EL (cell line): ENCODE data around the gene EDAR.

Source experiments
- DNase-seq: peaks from one replicate; pipeline ENCODE4 v3.0.0-alpha.2; 2016

EDAR gene

DNA sequence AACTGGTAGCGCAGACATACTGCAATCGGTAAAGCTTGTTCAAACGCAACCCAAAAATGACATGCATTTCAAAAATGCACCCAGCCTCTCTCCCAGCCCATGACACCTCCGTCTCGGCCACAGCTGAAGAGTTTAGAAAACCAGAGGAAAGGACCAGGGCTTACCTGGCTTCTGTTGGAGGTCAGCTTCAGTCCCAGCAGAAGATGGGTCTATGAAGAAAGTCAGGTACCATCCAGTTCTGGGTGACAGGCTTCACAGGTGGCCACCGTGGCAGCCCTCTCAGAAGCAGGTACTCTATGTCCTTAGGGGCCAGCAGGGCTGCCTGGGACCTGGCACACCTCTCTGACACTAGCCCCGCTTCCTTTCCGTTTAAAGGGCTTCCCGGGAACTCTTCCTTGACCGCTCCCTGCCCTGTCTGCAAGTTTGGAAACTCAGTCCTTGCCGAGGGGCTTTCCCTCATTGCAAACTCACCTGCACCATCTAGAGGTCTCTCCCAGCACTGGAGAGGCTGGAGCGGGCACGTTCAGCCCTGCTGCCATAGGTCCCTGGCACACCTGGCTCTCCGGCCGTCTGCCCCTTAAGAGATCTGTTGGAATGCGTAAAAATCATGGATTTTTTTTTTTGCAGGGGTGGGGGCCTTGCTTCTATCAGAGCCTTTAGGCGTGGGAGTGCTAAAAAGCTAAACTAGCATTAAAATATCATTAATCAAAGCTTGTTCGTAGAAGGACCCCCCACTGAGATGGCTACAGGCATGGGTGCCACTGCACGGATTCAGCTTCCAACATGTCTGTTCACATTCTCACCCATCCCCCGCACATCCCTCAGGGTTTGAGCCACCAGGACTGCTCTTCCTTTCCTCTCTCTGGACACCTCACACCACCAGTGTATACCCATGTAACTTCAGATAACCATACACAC is at the start of gene EDAR:
Gene EDAR (minus strand): TSS at position 425 of the 918 bp plus-strand sequence. CDS start 58,206 bp downstream, outside the sequence.
- DNase-seq, result peak; percentile 24

GRCh38 chr2:109033171-109033570 is 44.2 kb upstream of the EDAR start:
- DNase-seq, result no peak

GRCh38 chr2:109032229-109032820 is 43.3 kb upstream of the EDAR start:
- DNase-seq, result no peak

DNA sequence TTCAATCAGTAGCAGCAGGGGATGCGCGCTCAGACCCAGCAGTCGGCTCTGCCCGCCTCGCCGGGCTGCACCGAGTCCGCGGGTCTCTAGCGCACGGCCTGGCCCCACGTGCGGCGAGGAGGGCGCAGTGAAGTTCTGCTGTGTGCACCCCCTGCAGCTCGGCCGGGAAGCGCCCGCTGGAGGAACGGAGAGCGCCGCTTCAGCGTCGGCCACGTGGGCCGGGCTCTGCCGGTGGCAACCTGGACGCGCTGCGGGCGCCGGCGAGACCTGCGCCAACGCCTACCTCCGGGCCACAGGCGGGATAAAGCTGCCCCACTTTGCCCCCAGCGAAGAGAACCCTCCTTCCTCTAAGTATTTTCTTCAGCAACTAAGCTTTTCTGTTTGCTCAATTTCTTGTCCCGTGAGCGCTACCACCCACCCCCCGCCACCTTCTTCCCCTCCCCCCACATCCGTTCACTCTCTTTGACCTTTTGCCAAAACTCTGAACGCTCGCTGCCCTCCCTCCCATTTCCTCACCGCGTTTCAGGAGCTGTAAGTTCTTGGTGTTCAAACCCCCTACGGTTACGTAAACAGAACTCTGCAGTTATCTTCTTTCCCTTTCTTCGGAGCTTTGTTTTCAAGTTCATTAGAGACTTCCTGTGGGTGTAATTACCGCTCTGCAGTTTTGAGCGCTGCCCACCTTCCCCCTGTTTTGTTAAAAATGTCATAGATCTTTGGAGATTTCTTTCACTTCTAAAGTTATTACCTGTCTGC is 42.6 kb upstream of the EDAR start:
- peak; percentile 13 for DNase-seq

GRCh38 chr2:109030870-109031475 is 42.0 kb upstream of the EDAR start:
- no peak for DNase-seq

DNA sequence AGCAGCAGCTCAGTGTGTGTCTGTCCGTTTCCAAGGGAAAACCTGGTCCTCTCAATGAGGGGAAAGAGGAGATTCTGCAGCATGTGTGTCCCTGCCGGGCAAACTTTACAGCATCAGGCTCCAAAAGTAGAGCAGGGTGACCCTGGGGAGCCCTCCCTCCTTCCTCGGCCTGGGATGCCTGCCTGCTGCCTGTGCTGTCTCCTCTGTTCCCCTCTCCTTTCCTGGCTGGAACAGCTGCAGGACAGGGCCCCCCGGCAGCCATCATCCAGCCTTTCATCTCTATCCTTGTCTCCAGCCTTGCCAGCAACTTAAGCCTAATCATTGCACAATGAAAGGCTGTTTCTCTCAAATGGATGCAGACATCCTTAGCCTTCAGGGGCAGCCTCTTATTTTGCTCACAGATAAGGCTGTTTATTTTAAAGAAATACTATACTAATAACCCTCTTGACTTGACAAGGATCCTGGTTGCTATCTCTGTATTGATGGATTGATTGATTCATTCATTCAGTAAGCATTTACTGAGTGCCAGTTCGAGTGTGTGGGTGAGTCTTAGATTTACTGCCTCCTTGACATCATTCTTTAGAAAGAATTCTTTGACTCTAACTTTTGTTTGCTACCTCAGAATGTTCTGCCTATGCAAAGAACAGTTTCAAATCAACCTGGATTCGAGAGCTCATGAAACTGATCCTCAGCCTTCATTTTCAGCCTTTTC is 40.6 kb upstream of the EDAR start:
- DNase-seq, result no peak

DNA sequence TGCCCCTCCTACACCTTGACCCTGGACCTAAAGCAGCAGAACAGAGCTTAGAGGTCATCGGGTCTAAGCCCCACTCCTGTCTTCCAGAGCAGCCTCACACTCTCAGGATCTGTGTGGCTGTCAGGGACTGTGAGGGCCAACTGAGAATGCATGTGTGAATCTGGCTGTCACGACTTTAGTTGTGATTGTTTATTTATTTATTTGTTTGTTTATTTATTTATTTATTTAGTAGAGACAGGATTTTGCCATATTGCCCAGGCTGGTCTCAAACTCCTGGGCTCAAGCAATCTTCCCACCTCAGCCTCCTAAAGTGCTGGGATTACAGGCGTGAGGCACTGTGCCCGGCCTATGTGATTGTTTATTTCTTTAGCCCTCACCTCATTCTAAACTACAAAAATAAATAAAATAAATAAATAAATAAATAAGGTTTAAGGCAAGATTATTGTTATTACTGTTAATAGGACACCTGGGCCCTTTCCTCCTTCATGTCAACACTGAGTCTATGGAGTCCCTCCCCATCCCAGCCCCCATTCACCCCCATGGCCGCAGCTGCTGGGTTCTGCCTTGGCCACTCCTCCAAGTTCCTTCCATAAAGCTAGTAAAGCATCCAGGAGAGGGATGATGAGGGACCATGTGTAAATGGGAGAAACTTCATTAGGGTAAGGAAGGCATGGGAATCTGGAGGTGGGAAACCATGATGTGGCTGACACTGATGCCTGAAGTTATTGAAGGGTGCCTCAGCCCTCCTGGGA is 39.9 kb upstream of the EDAR start:
- no peak for DNase-seq

DNA sequence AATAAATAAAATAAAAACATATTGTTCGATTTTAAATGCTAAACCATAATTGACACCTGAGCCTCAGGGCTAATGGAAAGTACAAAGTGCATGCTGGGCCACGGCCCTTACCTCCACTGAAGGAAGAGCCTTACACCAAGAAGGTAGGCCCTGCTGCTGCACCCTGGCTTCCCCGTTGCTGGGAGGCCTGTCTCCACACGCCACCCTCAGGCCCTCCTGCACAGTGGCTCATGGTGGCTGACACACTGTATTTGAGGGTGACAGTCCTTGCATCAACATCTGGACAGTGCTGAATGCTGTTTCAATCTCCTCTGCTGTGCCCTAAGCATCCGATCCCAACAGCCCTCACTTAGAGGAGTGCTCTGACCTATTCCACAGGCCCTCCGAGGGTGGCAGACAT is 39.3 kb upstream of the EDAR start:
- no peak for DNase-seq

DNA sequence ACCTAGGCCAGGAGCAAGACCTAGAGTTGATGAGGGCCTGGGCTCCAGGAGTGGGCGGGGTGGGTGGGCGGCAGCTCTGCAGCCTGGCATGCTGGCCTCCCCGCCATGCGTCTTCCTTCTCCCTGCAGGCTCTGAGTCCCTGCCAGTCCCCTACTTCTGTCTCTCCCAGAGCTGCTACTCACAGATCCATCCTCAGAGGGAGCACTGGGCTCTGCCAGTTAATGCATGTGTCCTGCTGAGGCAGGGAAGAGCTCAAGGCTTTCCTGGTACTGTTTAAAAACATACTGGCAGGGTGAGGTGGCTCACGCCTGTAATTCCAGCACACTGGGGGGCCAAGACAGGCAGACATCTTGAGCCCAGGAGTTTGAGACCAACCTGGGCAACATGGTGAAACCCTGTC is 38.7 kb upstream of the EDAR start:
- DNase-seq, result no peak

DNA sequence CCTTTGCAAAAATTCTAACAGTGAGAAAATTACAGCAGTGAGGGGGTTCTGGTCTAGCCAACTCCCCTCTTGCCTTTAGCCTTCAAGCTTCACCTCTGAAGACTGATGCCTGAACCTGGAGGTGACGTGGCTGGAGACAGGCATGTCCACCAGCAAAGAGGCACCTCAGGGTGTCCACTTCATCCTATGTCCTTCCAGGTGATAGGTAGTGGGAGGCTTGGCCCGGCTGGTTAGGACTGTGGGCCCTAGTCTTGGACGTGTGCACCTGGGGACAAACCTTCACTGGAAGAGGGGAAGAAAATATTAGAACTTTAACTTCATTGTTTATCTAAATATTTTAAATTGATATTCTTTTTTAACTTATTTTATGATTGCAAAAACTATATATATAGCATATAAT is 35.5 kb upstream of the EDAR start:
- no peak for DNase-seq

- no peak for DNase-seq
Observed at GRCh38 chr2:109021895-109022300, 32.9 kb upstream of the EDAR start.

DNA sequence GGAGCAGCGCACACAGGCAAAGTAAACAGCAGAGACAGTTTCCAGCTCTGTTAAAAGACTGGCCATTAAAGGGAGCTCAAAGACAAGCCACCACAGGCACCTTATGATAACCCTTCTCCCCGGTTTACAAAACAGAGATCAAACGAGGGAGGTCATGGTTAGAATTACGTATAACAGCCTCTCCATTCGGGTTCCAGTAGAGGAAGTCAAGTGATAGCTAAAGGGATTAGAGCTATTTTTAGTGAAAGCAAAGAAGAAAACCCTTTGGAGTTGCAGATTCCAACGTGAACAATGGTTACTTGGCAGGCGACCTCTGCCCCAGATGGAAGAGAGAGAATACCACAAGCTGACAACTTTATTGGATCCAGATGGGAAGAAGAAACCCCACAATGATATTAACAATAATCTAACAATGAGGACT is 31.2 kb upstream of the EDAR start:
- DNase-seq, result peak; percentile 53

GRCh38 chr2:109018452-109018851 is 29.4 kb upstream of the EDAR start:
- no peak for DNase-seq

- DNase-seq, result no peak
Observed at GRCh38 chr2:109017017-109017416, 28.0 kb upstream of the EDAR start.

- DNase-seq, result no peak
Observed at GRCh38 chr2:109016376-109016775, 27.4 kb upstream of the EDAR start.

DNA sequence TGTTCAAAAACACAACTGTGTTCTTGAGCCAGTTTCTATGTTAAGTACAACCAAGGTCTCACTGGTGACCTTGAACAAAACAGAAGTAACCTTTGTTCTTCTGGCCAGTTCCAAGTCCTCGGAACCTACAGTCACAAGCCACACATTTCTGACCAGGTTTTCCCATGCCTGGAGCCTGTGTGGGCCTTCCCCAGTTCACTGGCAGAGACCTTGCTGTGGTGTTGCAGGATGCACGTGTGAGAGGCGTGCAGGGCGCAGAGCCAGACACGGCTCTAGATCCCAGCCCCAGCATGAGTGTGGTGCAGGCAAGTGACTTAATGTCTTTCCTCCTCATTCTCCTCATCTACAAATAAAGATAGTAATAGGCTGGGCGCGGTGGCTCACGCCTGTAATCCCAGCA is 25.5 kb upstream of the EDAR start:
- no peak for DNase-seq

DNA sequence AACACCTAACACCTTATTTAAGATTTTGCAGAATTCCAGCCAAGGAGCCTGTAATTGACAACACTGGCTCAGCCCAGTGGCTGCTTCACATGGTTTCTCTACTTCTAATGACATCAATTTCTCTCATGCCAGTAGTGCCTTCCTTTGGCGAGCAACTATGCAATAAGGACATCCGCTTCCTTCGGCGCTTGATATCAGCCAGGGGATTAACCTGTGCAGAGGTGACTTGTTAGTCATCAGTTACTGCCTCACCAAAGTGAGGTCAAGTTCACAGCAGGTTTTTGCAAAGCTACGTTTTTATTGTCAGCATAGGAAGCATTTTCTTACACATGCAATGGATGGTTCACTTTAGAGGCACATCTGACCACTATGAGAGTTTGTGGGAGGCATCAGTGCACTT is 24.0 kb upstream of the EDAR start:
- no peak for DNase-seq

GRCh38 chr2:109009920-109010610 is 21.0 kb upstream of the EDAR start:
- peak; percentile 13 for DNase-seq

- no peak for DNase-seq
Observed at GRCh38 chr2:109006971-109007370, 18.0 kb upstream of the EDAR start.

DNA sequence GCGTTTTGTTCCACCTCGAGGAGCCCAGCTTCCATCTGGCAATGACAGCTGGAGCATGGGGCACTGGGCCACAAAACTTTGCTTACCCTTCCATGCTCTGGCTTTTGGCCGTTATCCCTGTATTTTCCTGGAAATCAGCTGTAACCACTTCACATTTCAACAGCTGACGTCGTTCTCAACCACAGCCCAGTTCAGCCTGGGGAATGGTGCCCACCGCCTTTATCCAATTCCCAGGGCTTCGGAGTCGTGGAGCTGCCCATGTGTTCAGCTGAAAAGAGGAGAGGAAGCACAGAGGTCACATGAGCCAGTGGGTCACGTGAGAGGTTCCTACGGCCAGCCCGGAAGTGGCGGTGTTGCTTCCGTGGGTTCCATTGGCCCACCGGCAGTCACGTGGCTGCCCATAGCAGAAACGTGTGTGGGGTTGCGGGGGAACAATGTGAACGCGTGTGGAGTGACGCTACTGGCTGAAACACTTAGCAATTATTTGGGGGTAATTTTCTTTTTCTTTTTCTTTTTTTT is 16.7 kb upstream of the EDAR start:
- DNase-seq, result no peak

- no peak for DNase-seq
Observed at GRCh38 chr2:109001201-109001600, 12.2 kb upstream of the EDAR start.
